SKM-1 (cell line): ENCODE measurements around the gene TNFSF12.

ENCODE experiments used
- DNase-seq: peaks from one replicate; lab custom pipeline; 2025; ENCODE audit not compliant: unreplicated experiment; lab: John Stamatoyannopoulos, UW

TNFSF12 gene

GRCh38 chr17:7563115-7563869 is 14.4 kb downstream of the TNFSF12 start:
- no peak for DNase-seq

GRCh38 chr17:7569571-7569970 is 20.7 kb downstream of the TNFSF12 start:
- DNase-seq = no peak

DNA sequence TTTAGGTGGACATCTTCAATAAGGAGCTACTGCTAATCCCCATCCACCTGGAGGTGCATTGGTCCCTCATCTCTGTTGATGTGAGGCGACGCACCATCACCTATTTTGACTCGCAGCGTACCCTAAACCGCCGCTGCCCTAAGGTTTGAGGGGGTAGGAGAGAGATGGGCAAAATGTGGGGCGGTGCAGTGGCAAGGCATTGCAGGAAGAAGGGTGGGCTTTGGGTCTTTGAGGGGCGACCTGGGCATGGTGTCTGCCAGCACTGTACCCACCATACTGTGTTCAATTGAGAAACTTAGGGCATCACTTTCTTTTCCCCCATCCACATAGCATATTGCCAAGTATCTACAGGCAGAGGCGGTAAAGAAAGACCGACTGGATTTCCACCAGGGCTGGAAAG is 21.5 kb downstream of the TNFSF12 start:
- no peak for DNase-seq

DNA sequence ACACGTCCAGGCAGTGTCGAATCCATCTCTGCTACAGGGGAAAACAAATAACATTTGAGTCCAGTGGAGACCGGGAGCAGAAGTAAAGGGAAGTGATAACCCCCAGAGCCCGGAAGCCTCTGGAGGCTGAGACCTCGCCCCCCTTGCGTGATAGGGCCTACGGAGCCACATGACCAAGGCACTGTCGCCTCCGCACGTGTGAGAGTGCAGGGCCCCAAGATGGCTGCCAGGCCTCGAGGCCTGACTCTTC is 23.4 kb downstream of the TNFSF12 start:
- peak; percentile 91 for DNase-seq

- peak; percentile 91 for DNase-seq
These were observed 23.9 kb downstream of the TNFSF12 start for GRCh38 chr17:7572588-7573323.

DNA sequence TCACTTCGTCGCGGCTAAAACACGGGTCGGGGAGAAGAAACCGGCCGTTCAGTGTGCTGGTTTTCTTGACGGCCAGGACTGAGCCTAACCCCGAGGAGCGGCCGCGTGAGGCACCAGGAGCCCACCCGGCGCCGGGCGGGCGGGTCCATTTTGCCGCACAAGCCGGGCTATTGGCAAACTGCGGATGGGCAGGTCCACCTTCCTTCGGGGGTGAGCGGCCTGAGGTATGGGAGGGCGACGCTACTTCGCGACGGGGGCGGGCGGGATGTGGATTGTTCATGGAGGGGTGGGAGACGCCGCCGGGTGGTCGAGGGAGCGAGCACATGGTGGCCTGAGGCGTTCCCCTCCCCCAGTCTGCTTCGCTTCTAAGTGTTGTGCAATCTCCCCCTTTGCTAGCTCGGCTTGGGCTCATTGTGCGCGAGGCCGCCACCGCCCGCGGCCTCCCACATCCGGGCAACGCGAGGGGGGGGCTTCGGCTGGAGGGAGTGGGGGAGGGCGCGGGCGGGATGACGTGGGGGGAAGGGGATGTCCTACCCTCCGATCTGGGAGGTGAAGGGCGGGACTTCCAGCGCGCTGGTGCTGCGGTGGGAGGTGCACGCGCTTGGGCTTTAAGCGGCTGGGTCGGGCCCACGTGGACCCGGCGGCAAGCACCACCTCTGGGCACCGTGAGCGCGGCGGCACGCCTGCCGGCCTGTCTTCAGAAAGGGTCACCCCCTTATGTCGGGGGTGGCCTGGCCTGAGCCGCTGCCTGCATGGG is 24.6 kb downstream of the TNFSF12 start:
- DNase-seq = peak; percentile 30

DNA sequence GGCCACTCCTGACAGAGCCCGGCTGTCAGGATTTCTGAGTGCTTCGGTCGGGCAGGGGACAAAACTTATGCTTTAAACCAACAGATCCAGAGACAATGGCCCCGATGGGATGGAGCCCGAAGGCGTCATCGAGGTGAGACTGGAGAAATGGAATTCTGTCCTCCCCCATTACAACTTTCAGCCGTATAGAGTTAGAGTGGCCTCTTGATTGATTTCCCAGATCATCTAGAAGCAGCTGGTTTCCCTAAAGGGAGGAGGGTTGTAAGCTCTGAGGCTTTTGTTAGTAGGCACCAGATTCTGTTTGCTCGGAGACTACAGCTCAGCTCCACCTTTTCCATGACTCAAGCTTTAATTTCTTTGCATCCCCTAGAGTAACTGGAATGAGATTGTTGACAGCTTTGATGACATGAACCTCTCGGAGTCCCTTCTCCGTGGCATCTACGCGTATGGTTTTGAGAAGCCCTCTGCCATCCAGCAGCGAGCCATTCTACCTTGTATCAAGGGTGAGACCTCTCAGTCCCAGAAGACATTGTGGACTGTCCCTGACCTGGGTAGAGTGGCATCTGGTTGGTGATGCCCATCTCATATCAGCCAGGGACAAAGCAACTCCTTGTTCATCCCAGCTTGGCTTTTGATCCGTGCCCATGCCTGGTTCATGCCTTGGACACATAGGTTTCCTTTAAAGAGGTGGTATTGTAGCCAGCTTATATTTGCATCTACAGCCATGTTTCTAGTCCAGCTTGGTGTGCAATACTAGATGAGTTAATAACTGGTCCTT is 25.5 kb downstream of the TNFSF12 start:
- no peak for DNase-seq

DNA sequence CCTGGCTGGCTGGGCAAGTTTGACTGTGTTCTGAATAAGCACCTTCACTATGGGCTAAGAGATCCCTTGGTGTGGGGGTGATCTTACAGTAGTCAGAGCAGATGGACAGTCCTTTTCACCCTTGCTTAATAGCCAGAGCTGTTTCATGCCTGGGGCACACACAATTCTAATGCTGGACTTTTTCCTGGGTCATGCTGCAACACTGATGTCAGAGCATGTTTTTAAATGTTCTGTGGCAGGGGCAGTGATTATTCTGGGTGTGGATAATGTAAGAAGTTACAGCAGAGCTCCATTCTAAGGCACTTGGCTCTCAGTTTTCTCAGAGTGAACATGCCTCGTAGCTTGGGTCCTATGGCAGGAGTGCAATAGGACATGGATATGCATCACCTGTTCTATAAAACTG is 26.6 kb downstream of the TNFSF12 start:
- DNase-seq = no peak

GRCh38 chr17:7575959-7576358 is 27.1 kb downstream of the TNFSF12 start:
- DNase-seq = no peak

DNA sequence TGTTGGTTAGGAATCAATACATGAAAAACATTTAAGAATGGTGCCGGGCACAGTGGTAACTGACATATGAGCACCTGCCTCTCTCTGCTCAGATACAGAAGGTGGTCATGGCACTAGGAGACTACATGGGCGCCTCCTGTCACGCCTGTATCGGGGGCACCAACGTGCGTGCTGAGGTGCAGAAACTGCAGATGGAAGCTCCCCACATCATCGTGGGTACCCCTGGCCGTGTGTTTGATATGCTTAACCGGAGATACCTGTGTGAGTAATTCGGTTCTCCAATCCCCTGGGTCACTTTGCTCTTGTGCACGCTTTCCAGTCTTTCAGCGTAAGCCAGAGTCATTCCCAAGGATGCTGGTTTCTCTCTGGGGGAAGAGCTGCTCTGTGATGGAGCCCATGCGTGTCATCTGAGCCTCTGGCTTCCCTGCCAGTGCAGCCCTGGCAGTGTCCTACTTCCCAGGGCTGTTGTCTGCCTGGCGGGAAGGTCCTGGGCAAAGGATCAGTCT is 27.6 kb downstream of the TNFSF12 start:
- no peak for DNase-seq

DNA sequence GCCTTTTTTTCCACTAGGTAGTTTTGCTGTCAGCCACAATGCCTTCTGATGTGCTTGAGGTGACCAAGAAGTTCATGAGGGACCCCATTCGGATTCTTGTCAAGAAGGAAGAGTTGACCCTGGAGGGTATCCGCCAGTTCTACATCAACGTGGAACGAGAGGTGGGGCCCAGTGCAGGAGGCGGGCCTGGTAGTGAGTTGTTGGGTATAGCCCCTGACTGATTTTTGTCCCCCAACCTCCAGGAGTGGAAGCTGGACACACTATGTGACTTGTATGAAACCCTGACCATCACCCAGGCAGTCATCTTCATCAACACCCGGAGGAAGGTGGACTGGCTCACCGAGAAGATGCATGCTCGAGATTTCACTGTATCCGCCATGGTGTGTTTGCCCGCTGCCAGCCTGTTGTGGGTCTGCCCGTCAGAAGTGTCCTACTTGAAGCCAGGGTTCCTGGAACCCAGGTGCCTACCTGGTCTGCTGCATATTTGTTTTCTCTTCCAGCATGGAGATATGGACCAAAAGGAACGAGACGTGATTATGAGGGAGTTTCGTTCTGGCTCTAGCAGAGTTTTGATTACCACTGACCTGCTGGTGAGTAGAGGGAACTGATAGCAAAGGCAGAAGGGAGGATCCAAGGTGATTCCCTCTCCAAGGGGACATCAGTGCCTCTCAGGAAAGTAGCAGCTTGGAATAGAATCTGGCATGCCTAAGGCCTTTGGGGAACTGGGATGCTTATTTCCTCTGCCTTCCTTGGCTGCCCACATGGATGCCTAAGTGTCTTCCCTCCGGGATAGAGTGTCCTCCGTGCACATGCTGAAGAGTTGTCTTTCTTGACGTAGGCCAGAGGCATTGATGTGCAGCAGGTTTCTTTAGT is 28.7 kb downstream of the TNFSF12 start:
- no peak for DNase-seq

DNA sequence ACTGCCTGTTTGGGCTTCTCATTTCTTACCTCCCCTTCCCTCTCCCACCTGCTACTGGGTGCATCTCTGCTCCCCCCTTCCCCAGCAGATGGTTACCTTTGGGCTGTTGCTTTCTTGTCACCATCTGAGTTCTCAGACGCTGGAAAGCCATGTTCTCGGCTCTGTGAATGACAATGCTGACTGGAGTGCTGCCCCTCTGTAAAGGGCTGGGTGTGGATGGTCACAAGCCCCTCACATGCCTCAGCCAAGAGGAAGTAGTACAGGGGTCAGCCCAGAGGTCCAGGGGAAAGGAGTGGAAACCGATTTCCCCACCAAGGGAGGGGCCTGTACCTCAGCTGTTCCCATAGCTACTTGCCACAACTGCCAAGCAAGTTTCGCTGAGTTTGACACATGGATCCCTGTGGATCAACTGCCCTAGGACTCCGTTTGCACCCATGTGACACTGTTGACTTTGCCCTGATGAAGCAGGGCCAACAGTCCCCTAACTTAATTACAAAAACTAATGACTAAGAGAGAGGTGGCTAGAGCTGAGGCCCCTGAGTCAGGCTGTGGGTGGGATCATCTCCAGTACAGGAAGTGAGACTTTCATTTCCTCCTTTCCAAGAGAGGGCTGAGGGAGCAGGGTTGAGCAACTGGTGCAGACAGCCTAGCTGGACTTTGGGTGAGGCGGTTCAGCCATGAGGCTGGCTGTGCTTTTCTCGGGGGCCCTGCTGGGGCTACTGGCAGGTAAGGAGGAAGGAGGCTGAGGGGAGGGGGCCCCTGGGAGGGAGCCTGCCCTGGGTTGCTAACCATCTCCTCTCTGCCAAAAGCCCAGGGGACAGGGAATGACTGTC is 30.4 kb downstream of the TNFSF12 start, which contains the start of gene CD68:
Gene CD68 (plus strand): TSS at position 638 of the 833 bp plus-strand sequence. CDS start 40 bp downstream, at position 678.
- DNase-seq = peak; percentile 71

DNA sequence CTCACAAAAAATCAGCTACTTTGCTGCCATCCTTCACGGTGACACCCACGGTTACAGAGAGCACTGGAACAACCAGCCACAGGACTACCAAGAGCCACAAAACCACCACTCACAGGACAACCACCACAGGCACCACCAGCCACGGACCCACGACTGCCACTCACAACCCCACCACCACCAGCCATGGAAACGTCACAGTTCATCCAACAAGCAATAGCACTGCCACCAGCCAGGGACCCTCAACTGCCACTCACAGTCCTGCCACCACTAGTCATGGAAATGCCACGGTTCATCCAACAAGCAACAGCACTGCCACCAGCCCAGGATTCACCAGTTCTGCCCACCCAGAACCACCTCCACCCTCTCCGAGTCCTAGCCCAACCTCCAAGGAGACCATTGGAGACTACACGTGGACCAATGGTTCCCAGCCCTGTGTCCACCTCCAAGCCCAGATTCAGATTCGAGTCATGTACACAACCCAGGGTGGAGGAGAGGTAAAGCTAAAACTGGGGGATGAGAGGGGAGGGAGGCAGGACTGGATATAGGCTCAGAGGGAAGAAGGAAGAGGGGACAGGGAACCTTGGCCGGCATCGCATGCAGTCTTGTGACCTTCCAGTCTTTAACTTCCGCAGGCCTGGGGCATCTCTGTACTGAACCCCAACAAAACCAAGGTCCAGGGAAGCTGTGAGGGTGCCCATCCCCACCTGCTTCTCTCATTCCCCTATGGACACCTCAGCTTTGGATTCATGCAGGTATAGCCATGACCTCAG is 31.2 kb downstream of the TNFSF12 start:
- no peak for DNase-seq

DNA sequence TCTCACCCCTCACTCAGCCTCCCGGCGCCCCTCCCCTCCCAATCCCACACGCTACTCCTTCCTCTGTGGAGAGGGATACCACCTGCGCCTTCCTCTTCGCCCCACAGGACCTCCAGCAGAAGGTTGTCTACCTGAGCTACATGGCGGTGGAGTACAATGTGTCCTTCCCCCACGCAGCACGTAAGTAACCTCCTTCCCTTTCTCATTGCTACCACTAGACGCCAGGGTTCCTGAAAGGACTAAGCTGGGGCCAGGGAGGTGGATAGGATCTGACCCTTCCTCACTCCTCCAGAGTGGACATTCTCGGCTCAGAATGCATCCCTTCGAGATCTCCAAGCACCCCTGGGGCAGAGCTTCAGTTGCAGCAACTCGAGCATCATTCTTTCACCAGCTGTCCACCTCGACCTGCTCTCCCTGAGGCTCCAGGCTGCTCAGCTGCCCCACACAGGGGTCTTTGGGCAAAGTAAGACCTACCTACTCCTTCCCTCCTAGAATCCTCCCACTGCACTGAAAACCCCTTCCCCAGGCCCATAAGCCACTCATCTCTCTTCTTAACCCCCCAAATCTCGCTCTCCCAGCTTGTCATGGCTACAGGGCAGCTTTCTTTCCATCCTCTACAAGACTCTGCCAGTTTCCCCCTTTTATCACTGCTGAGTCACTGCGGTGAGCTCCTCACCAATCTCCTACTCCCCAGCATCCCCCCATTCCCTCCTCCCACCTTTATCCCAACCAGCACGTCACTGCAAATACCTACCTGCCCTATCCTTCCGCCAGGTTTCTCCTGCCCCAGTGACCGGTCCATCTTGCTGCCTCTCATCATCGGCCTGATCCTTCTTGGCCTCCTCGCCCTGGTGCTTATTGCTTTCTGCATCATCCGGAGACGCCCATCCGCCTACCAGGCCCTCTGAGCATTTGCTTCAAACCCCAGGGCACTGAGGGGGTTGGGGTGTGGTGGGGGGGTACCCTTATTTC is 32.0 kb downstream of the TNFSF12 start:
- no peak for DNase-seq

DNA sequence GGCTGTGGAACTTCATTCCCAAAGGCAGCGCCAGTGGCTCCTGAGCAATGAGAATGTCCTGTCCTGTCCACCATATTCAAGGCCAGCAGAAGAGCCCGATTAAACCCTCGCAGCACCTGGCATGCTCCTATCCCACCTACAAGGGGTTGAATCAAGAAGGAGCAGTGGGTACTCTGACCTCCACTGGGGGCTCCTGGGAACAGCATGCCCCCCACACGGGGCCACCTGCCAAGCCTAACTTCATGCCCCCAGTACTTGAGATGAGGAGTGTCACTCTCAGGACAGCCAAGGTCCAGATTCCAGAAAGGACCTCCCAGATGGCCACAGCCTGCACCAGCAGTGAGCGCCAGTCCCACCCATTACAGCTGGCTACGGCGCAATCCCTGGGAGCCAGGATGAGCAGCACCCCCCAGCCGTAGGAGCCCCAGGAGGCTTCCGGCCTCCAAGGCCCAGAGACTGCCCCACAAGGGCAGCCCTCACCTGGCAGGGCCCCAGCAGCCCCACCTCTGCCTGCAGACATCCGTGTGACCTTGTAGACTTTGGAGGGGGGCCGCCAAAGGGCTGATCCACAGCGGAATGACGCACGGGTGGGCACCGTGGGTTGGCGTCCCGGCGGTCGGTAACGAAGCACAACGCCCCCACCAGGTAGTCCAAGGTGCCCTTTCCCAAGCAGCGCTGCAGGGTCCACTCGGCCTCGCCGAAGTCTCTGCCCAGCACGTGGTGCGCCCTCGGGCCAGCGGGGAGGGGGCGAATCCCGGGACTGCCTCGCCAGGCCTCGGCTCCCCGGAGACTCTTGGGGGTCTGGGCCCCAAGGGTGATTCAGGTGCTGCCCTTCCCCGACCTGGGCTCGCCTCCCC is 33.8 kb downstream of the TNFSF12 start:
- DNase-seq = no peak
